Activated T-helper 1 cell treated with anti-CD3 and anti-CD28 coated beads, Interleukin-2, amount 50 U/mL, for 16 hours (primary cell): ENCODE measurements around the gene SYNGAP1.
"Not testable (repeated sequence)": the region's sequence is repeated elsewhere in the genome, so short reads cannot be mapped to it uniquely, and the experiment has no call there.

Source experiments
- DNase-seq, 2 donors: peaks; one replicate each; pipeline ENCODE4 v3.0.0-alpha.2; 2020; ENCODE audit warnings: low read depth in 1 of 2, low spot score in 1 of 2

Gene SYNGAP1

DNA sequence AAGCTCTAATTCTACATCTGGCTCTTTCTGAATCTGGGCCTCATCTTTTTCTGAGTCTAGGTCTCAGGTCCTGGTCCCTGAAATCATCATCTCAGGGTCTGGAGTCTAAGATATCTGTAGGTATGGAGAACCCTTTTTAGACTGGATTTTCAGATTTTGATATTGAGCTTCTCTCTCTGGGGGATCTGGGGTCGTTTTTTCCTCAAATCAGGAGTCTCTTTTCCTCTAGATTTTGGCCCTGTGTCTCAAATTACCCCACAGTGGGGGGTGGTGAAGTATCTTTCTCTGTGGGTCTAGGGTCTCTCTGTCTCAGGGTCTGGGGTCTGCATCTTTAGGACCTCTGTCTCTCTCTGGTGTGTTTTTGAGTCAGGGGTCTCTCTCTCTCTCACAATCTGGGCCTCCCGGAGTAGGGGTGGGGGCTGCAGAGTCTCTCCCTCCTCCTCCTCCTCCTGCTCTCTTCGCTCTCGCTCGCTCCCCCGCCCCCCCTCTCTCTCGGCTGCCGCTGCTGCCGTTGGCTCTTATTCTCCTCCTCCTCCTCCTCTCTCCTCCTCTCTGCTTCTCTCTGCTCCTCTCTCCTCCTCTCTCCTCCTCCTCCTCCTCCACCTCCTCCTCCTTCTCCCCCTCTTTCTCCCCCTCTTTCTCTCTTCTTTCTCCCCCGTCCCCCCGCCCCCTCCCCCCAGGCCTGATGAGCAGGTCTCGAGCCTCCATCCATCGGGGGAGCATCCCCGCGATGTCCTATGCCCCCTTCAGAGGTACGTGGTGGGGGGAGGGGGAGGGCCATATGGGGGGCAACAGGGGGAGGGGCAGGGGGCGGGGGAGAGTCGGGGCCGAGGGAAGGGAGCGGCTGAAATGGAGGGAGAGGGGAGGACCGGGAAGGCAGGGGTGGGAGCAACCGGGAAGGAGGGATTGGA lies at the start of gene SYNGAP1:
TSS of gene SYNGAP1 (plus strand) at position 486 of the 911 bp plus-strand sequence. CDS start at position 686, 200 bp downstream.
- no peak for DNase-seq

DNA sequence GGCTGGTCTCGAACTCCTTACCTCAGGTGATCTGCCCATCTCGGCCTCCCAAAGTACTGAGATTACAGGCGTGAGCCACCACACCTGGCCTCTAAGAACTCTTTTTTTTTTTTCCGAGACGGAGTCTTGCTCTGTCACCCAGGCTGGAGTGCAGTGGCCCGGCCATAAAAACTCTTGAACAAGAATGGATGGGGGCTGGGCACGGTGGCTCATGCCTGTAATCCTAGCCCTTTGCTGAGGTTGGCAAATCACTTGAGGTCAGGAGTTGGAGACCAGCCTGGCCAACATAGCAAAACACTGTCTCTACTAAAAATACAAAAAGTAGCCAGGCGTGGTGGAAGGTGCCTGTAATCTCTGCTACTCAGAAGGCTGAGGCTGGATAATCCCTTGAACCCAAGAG lies 48.0 kb upstream of the SYNGAP1 start:
- not testable (repeated sequence) for DNase-seq

DNA sequence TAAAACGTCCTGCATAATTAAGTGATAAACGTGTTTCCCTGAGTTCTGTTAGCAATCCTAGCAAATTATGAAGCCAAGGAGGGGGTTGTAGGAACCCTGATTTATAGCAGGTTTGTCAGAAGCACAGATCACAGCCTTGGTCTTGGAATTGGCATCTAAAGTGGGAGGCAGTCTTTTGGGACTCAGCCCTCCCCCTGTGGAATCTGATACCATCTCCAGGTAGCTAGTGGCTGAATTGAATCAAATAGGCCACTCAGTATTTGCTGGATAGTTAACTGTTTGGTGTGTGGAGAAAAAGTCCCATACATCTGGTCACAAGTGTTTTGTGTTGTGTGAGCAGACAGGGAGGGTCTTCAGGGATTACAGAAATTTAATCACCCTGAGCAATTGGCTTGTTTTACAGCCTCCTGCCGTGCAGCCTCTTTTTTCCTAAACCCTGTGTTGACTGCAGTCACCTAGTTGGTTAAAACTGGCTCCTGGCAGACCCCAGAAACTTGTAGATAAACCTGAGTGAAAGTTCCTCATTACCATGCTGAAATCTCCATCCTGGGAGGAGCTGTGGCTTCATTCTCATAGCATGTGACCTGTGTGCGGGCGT lies 47.2 kb upstream of the SYNGAP1 start:
- no peak for DNase-seq

DNA sequence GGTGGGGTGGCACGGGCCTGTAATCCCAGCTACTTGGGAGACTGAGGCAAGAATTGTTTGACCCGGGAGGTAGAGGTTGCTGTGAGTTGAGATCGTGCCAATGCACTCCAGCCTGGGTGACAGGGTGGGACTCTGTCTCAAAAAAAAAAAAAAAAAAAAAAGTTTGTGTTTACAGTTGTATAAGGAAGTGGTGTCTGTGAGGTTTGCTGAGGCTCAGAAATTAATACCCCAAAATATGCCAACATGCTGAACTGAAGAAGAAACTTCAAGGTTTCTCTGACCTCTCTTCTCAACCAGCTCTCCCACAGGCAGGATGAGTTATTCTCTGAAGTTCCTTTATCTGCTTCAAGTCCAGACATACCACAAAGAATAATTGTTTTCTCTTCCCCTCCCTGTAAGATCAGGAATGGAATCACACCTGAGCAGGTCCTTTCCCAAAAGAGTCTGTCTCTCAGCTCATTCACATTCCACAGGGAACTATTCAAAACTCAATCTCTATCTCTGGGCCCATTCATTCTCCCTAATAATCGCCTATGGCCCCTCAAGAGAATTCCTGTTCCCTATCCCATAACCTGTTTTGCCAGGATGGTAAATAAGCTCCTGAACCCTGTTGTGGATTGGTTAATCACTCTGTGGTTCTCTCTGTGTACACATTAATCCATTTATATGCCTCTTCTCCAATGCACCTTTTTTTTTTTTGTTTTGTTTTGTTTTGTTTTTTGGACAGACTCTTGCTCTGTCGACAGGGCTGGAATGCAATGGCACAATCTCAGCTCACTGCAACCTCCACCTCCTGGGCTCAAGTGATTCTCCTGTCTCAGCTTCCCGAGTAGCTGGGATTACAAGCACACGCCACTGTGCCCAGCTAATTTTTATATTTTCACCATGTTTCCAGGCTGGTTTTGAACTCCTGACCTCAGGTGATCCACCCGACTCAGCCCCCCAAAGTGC lies 45.6 kb upstream of the SYNGAP1 start:
- DNase-seq, result no peak

DNA sequence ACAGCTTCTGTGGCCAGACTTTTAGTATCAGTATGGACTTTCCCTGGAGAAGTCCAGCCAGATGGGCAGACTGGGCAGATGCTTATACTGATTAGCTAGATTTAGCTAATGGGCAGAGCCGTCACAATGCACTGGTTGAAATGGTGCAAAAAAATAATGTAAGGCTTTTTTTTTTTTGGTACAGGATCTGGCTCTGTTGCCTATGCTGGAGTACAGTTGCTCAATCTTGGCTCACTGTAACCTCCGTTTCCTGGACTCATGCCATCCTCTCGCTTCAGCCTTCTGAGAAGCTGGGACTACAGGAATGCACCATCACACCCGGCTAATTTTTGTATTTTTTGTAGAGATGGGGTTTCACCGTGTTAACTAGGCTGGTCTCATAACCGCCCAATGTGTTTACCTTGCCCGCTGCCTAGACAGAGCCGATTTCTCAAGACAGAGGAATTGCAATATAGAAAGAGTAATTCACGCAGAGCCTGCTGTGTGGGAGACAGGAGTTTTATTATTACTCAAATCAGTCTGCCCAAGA lies 44.7 kb upstream of the SYNGAP1 start:
- no peak for DNase-seq

- DNase-seq, result no peak
Observed at GRCh38 chr6:33377171-33377570, 42.7 kb upstream of the SYNGAP1 start.

DNA sequence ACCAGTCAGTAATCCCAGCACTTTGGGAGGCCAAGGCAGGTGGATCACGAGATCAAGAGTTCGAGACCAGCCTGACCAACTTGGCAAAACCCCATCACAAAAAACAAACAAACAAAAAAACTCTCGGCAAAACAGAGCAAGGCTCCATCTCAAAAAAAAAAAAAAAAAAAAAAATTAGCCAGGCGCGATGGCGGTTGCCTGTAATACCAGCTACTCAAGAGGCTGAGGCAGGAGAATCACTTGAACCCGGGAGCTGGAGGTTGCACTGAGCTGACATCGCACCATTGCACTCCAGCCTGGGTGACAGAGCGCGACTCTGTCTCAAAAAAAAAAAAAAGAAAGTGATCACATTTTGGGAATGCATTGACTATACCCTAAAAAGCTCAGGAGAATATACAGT lies 40.7 kb upstream of the SYNGAP1 start:
- DNase-seq, result not testable (repeated sequence)

GRCh38 chr6:33380272-33380981 lies 39.4 kb upstream of the SYNGAP1 start:
- no peak for DNase-seq

DNA sequence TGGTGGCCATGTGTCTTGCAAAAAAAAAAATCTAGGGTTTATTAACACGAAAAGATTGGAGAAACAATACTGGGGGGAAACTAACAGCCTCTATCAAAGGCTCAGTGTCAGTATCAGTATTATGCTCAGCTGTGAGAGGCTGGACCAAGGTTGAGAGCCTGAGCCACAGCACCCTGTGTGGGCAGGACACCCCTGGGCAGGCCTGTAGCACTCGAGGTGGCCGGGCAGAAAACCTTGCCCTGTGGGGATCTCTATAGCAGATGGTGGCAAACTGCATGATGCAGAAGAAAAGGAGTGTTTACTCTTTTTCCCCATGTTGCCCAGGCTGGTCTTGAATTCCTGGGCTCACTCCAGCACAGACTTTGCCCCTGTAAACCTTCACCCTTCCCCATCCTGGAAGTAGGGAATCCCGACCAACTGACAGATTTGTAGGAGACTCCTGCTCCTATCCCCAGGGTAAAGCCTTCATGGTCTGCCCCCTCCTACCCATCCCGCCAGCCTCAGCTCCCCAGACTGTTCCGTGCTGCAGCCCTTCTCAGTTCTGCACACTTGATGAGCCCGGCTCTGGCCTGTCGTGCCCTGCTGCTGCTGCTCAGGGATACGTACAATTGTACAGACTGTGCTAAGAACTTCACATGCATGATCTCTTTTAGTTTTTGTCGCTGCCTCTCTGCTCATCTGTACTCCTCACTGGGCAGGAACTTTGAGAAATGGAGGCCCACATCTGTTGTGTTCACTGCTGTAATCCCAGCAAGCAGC lies 36.3 kb upstream of the SYNGAP1 start:
- DNase-seq, result no peak

DNA sequence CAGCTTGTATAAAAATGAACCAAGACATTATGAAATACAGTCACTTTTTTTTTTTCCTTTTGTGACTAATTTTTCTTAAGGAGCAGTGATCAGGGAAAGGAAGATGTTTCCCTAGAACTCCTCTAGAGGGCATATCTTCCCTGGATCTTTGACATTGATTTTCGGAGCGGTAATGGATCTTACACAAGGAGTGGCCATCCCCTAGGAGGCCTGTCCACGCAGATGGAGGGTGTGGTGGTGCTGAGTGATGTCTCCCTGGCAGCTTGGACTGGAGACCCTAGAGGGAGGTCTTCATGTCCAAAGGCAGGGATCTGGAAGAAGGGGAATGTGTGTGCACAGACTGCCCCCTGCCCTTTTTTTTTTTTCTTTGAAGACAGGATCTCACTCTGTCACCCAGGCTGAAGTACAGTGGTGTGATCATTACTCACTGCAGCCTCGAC lies 35.3 kb upstream of the SYNGAP1 start:
- no peak for DNase-seq

DNA sequence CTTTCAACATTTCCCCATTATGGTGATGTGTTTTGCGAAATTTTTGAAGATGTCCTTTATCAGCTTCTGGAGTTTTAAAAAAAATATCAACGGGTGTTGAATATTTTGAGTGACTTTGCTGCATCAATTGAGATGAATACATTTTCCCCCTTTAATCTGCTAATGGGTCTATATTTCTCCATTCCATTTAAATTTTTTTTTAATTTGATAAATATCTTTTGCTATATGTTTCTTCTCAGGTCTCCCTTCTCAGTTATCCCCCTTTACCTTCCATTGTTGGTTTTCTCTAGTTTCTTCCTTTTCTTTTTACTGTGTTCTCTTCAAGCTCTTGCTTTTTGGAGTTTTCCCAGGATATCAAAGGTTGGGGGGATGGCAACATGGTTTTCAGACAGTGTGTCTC lies 29.7 kb upstream of the SYNGAP1 start:
- DNase-seq, result no peak

DNA sequence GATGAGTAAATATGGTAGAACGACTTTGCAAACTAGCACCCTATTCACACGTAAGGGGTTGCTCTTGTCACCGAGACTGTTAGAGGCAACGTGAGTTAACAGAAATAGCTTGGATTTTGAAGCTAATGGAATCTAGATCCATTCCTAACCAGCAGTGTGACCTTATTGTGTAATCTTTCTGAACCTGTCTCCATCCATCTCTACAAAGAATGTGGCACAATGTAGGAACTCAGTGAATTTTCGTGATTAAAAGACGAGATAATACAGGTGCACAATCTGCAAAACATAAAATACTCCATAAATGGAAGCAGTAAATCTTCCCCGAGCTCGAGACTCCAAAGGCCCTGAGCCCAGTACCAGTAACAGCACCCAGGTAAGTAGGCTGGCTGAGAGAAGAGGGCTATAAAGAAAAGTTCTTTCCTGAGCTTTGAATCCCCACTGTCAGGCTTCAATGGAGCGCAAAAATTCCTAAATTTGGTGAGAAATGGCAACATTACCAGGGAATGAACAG lies 29.0 kb upstream of the SYNGAP1 start:
- no peak for DNase-seq

DNA sequence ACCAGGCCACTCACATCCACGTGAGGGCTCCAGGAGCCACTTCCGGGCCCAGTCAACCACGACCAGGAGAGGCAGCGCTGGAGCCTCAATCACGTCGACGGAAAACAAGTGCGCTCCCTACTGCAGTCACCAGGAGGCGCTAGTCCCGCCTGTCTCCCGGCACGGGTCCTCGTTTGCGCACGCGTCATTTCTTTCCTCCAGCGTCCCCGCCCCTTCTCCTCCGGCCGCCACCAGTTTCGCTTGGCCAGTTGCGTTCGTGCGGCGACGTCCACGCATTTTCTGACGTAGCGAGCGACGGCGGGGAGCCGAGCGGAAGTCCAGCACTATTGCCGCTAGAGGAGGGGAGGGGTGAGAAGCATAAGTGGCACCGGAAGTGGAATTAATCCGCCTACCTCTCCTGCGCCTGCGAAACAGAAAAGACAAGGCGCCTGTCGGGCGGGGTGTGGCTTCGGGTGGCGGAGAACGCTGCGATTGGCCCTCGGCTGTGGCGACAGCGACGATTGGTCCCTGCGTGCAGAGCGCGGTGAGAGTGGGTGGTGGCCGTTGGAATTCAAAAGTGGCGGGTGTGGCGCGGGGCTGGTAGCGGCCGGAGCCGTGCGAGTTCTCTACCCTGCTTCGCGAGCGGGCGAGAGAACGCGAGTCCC lies 28.5 kb upstream of the SYNGAP1 start, which contains the start of gene KIFC1:
TSS of gene KIFC1 (plus strand) at position 546 of the 644 bp plus-strand sequence. CDS start 163 bp downstream, outside the sequence.
- peak; percentile 98 to 99 for DNase-seq

DNA sequence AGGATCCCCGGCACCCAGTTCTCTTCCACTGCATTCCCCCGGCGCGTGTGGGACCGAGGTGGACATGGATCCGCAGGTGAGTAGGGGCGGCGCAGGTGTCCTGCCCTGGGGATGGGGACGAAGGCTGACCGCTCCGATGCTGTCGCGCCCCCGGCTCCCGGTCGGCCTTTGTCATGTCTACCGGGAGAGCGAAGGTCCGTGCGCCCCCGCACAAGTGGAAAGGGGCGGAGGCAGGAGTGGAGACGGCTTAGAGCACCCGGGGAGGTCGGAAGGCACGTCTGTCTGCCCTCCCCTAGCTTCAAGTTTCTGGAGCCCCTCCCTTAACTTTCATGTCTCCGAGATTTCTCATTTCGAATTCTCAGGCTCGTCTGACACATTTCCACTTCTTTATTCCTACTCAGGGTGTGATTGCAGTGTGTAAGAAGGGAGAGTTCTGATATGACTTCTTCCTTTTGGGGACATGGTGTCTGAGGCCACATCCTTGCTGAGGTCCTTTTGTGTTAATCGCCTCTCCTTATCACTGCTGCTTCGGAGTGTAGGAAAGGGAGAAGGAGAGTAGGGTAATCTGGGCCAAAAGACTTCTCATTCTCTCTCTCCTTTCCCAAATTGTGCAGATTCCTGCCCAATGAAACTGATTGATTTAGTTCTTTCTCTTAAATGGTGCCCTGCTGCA lies 27.8 kb upstream of the SYNGAP1 start:
- no peak for DNase-seq

DNA sequence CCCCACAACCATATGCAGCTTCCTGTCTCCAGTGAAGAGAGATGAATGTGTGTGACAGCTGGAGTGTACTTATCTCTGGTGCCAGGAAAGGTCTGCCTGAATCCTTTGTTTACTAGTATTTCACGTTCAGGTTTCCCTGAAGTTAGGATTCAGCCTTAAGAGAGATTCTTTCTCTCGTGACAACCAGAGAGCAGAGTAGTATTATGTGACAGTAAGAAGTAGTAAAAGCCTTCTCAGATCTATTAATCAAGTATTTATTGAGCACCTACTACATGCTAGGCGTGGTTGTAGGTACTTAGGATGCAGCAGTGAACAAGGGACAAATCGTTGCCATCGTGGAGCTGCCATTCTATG lies 27.3 kb upstream of the SYNGAP1 start:
- DNase-seq, result no peak

DNA sequence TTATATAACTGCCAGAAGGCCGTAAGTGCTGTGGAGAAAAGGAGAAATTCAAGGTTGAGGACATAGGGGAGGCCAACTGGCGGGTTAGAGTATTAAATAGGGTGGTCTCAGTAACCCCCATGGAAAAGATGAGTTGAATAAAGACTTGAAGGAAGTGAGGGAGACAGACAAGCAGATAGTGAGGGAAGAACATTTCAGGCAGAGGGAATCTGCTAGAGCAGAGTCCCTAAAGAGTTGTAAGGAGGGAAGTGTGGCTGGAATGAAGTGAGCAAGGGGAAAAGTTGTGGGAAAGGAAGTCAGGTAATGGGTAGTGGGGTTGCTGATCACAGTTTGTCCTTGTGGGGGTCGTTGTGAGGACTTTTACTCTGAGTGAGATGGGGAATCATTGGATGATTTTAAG lies 26.9 kb upstream of the SYNGAP1 start:
- DNase-seq, result no peak

DNA sequence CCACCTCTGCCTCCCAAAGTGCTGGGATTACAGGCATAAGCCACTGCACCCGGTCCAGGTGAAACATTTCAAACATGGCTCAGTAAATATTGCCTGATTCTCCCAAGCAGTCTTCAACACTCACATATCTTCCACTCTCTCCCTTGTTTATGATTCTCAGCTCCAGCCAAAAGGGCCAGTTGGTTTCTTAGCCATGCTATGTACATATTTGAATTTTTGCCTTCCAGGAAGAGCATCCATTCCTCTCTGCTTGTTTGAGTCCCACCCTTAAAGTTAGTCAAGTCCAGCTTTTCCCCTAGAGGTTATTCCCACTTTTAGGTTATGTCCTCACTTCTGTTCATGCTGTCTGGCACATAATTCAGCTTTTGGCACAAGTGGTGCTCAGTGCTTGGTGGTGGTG lies 22.3 kb upstream of the SYNGAP1 start:
- no peak for DNase-seq

GRCh38 chr6:33398601-33399000 lies 21.3 kb upstream of the SYNGAP1 start:
- DNase-seq, result not testable (repeated sequence)
